GM21825 (cell line): ENCODE data around the gene AXIN1.
"Not testable (repeated sequence)": the region's sequence is repeated elsewhere in the genome, so short reads cannot be mapped to it uniquely, and the experiment has no call there.

ENCODE experiments used
- ATAC-seq: cut with Tn5 transposase; IDR thresholded peaks from one replicate; pipeline ENCODE4 v1.9.1; 2021; ENCODE audit warnings: mild to moderate bottlenecking, moderate library complexity; ENCODE audit not compliant: unreplicated experiment

AXIN1 gene

DNA sequence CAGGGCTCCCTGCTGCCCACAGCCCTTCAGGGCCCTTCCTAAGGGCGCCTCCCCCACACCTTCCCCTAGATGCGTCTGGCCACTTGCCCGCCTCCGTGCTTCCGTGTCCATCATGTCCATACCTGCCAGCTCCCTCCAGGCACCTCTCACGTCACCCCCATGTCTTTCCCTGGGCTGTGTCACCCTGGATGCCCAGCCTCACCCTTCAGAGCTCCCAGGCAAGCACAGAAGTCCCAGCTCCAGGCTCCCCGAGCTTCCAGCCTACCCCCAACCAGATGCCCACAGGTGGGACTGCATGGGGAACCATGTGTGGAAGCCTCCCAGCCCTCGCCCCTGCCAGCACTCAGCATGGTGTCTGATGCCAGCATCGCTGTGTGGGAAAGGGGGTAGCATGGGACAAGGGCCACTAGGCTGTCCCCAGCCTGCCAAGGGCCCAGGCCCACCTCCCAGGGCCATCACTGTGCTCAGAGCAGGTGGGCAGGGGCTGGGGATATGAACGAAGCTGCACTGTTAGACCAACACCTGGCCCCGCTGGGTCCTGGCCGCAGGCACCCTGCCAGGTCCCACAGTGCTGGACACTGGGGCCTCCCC lies 1.9 kb upstream of the AXIN1 start:
- ATAC-seq: no peak

DNA sequence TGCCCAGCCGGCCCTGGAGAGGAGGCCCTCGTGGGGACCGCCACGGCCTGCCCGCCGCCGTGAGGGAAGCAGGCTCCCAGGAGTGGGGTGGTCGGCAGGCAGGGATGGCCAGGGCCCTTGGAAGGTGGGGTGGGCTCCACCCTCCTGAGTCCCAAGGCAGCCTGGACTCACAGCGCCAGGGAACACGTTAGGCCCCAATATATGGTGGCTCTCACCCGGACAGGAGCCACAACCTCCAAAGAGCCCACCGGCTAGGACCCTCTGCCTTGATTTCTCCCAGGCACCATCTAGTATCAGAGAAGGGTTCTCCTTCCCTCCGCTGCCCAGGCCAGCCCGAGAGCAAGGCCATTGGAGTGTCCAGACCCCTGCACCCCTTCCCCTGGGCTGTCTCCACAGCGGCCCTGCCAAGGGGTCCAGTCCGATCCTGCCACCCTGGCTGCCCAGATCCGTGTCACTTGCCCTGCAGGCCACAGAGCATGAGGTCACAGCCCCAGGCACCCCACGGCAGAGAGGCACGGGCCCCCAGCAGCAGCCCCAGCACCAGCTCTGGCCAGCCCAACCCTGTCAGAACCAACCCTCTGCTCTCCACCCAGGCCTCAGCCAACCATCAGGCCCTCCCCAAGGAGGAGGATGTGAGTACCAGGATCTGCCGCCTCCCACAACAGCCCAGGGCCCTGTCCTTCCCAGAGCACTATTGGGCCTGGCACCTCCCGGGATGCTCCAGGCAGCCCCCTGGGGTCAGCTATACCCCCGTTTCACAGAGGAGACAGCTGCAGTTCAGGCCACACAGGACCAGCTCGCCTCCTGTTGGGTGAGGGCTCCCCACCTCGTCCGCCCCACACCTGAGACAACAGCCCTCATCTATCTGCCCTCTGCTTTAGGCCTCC lies 1.1 kb upstream of the AXIN1 start:
- ATAC-seq: no peak

DNA sequence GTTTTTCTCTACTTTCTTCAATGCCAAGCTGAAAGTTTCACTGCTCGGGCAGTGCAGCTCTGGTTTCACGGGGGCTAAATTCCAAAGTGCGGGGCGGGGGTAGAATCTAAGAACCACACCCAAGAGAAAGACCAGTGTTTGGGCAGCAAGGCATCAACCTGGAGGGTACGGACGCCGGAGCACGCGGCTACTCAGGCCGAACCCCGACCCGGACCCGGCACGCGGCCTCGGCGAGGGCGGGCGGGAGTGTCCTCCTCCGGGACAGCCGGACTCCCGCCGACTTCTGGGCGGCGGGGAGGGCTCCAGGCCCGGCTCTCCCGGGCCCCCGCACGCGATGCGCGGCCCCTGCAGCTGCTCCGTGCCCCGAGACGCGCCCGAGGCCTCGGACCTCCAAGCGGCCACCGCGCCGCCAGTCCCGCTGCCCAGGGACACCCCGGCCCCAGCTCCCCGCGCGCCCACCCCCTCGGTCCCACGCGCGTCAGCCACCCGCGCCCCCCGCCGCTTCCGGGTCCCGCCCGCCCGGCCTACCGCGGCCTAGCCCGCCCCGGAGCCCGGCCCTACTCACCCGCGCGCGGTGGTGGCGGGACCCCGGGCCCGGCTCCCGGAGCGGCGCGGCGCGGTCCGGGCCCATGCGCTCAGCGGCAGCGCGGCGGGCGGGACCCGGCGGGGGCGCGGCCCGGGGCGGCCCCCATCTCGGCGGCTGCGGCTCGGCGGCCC lies 561 bp downstream of the AXIN1 start:
- peak; percentile 10 for ATAC-seq

DNA sequence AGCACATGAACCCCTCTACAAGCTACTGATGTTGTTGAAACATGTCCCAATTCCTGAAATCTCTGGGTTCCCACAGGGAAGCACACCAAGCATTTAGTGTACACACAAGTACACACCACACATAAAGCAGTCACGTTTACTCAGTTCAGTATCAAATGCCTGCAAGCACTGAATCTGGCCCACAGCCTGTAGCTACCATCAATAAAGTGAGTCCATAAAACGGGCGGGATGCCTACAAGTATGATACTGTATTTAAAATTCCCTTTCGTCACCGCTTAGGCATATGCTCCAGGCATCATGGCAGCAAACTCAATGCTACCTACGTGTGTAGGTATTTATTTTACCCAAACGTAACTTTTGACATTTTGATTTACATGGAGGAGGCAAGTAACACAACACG lies 2.3 kb downstream of the AXIN1 start:
- no peak for ATAC-seq

DNA sequence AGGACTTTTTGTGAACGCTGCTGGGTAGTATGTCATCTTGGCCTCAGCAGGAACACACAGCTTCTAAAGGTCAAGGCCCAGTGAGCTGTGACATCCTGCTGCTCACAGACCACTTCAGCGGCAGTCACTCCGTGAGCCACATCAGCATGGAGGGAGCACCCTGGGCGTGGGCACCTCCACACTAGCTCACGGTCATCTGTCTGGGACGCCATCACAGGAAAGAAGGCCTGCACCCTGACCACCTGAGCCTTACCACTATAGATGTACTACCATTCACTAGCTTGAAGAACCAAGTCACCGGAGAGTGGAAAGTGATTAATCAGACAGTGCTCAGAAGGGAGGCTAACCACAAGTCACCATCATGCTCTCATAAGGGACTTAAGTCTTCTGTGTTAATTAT lies 3.3 kb downstream of the AXIN1 start:
- ATAC-seq: peak; percentile 33

DNA sequence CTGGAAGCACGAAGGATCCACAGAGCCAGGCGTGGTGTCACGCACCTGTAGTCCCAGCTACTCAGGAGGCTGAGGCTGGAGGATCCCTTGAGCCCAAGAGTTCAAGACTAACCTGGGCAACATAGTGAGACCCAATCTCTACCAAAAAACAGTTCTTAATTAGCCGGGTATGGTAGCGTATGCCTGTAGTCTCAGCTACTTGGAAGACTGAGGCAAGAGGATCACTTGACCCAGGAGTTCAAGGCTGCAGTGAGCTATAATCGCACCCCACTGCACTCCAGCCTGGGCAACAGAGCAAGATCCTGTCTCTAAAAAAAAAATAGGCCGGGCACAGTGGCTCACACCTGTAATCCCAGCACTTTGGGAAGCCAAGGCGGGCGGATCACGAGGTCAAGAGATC lies 4.0 kb downstream of the AXIN1 start:
- ATAC-seq: not testable (repeated sequence)

DNA sequence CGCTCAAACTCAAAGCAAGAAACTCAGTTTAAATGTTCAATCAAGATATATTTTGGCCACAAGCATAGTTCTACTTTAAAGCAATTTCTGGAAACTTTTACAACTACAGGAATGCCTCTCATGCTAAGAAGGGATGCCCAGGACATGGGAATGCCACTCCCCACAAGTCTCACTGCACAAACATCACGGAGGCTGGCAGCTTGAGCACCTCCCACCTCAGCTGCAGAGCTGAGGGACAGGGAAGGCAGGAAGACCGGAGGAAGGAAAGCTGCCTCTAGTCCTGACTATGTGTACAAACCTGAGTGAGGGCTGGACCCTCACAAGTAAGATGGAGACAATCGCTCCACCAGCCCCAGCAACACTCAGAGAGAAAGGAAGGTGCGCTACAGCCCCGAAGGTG lies 5.3 kb downstream of the AXIN1 start:
- ATAC-seq: no peak

DNA sequence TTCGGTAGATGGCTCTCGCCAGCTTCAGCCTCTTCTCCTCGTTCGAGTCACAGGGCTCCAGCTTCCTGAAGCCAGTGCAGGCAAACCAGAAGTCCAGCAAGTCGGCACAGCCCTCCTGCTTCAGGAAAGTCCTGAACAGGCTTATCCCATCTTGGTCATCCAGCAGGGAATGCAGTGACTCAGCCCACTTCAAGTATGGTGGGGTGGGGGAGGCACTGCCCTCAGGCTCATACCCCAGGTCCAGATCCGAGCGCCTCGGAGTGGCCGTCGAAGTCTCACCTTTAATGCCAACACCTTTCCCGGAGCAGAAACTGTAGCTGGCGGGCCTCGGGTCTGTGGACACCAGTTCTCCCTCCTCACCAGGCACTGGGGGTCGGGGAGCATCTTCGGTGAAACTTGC lies 5.9 kb downstream of the AXIN1 start:
- ATAC-seq: no peak

DNA sequence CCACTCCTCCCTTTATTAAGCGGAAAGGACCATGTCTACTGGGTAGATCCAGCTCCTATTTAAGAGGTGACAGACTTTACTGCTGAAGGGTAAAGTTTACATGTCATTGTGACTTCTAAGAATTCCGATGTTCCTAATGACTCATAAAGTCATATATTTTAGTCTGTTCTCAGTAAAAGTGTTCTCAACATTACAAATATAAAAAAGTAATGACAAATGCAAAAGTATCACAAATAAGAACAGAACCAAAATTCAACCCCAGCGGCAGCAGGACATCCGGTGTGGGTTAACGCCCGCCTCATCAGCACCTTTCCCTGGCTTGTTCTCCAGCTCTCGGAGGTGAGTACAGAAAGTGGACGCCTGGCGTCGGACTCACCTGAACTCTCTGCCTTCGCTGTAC lies 6.8 kb downstream of the AXIN1 start:
- ATAC-seq: no peak

DNA sequence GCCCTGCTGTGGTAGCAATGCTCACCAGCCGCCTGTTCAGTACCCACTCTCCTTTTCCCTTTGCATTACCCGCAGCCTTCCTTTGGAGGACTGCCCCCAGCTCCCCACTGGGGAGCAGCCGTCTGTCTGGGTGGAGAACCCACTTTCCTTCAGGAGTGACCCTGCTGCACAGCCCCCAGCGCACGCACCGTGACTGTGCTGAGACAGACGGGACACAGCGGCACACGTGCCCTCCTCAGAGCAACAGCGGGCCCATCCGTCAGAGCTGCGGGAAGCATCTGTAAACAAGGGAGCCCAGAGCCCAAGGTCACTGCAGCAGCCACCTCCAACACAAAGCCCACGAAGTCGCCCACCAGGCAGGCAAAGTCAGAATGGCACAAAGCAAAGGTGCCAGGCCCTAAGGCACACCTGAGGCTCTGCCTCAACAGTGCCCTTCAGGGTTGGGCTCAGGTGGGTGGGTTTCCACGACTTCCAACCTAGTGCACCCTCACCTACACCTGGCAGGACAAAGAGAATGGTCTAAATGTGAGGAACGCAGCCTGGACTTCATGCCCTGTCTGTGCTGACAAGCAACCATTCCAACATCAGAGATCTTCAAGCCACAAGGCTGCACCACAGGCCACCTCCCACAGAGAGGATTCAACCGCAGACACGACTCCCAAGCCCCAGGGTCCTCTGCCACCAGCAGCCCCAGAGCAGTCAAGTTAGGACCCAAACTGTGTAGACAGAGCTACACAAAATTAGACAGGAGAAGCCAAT lies 9.9 kb downstream of the AXIN1 start:
- ATAC-seq: no peak

DNA sequence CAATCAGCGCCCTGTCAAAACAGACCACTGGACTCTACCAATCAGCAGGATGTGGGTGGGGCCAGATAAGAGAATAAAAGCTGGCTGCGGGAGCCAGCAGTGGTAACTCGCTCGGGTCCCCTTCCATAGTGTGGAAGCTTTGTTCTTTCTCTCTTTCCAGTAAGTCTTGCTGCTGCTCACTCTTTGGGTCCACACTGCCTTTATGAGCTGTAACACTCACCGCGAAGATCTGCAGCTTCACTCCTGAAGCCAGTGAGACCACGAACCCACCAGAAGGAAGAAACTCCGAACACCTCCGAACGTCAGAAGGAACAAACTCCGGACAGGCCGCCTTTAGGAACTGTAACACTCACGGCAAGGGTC lies 10.6 kb downstream of the AXIN1 start:
- ATAC-seq: not testable (repeated sequence)

DNA sequence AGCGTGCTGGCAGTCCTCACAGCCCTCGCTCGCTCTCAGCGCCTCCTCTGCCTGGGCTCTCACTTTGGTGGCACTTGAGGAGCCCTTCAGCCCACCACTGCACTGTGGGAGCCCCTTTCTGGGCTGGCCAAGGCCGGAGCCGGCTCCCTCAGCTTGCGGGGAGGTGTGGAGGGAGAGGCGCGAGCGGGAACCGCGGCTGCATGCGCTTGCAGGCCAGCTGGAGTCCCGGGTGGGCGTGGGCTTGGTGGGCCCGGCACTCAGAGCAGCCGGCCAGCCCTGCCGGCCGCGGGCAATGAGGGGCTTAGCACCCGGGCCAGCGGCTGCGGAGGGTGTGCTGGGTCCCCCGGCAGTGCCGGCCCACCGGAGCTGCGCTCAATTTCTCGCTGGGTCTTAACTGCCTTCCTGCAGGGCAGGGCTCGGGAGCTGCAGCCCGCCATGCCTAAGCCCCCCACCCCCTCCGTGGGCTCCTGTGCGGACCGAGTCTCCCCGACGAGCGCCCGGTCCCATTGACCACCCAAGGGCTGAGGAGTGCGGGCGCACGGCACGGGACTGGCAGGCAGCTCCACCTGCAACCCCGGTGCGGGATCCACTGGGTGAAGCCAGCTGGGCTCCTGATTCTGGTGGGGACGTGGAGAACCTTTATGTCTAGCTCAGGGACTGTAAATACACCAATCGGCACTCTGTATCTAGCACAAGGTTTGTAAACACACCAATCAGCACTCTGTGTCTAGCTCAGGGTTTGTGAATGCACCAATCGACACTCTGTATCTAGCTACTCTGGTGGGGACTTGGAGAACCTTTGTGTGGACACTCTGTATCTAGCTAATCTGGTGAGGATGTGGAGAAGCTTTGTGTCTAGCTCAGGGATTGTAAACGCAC lies 11.2 kb downstream of the AXIN1 start:
- ATAC-seq: not testable (repeated sequence)

DNA sequence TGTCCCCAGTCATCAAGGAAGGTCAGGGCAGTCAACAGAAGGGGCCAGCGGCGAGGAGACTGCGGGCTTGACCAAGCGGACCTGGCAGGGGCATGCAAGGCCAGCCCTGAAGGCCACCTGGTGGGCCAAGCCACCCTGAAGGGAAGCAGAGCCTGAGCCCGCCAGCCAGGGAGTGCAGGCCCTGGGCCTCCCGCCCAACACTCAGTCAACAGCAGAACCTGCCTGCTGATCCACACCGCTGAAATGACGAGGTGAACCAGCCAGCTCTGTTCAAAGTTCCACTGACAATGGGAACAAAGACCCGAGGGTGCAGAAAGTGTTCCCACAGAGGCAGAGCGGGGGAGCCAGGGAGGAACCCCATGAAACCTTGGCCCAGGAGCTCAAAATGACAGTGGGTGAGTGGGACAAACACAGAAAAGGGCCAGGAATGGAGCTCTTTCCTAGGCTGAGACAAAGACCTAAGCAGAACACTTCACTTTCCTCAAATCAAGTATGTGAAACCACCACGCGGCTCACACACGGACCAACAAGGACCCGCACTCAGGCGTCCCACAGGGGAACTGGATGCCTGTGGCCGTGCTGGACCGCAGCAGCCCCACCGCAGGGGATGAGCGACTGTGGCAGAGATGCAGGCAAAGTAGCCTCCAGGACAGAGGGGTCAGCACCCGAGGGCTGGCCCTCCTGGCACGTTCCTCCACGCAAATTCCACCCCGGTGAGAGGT lies 12.0 kb downstream of the AXIN1 start:
- ATAC-seq: no peak

DNA sequence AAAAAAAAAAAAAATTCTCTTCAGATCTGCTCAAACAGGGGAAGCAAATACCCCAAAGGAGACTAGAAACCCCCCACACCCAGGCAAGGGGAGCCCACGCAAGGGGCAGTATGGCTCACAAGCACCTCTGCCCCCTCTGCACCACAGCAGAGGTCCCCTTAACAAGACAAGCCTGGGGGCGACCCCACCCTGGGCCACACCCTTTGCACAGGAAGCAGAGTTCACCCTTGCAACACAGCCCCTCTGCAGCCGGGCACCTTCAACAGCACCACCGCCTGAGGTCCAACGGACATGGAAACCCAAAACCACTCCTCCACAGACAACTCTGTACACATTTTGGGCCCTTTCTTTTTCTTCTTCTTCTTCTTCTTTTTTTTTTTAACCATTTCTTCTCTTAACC lies 12.8 kb downstream of the AXIN1 start:
- ATAC-seq: no peak

DNA sequence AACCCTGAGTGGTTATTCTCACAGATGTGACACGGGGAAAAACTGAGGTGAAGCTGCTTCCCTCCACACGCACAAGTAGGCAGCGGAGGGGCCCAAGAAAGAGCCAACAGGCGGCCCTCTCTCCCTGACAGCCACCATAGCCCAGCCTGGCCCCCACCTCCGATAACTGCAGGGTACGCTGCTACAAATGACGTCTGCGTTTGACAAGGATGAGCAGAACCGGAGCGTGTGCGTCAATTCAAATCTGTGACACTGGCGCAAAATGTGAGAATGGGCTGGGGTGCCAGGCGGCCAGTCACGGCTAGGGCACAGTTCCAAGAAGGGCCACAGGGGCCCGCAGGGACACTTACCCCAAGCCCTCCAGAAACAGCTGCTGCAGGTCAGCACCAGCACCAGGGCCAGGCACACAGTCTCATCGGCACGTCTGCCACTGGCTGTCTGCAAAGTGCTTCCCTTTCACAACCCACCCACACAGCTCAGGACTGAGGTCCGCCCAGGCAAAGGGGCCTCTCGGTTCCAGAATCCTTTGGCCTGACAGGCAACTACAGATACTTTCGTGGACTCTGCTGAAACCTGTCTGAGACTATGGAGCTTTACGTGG lies 14.4 kb downstream of the AXIN1 start:
- ATAC-seq: no peak

DNA sequence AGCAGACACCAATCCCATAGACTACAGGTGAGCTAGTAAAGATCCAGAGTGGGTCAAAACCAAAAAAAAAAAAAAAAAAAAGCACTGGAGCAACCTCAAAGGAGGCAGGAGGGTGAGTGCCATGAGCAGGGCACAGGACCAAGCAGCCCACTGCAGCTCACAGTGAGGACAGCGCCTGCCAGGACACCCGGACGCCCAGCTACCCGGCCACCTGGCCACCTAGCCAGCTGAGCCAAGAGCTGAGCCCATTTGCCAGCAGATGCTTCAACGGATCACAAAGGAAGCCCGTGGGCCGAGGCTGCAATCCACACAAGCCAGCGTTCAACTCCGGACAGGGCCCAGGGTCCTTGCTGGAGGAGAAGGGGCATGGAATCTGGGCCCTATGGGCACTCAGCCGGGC lies 15.1 kb downstream of the AXIN1 start:
- ATAC-seq: no peak

DNA sequence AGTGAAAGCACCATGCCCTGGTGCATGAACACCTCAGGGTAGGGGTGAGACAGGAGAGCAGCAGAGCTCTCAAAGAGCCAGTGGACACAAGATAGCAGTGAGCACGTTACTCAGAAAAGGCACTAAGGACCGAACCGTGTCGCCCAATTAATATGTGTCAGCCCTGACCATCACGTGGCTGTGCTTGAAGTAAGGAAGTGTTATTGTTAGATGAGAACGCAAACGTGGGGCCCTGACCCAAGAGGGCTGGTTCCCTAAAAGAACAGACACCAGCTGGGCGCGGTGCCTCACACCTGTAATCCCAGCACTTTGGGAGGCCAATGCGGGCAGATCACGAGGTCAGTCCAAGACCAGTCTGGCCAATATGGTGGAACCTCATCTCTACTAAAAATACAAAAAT lies 16.3 kb downstream of the AXIN1 start:
- ATAC-seq: no peak

DNA sequence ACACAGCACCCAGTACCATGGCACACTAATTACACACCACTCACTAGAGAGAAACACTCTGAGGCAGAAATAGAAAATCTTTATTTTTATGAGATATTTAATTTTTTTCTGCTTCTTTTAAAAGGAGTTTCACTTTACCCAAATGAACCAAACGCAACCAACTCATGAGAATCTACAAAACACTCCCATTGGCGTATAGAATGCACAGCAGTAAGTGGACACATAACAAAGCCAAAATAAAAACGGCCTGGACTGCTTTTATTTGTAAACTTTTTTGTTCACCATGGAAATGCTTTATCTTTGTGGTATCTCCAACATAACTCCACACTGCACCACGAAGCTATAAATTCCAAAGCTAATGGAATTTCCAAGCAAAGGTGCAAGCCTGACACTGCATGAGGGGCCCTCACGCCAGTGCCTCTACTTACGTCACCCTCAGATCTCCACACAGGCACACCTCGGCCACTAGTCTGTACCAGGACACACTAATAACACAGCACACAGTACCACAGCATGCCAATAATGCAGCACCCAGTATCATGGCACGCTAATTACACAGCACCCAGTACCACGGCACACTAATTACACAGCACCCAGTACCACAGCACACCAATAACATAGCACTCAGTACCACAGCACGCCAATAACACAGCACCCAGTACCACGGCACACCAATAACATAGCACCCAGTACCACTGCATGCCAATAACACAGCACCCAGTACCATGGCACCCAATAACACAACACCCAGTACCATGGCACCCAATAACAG lies 17.5 kb downstream of the AXIN1 start:
- ATAC-seq: not testable (repeated sequence)
